ENCODE data around the gene ANXA11. TPM values are rescaled to one million over a fixed set of nuclear protein-coding genes. Genes with fewer than 3 reads are reported as not detected.

ANXA11 gene
- polyA plus RNA-seq, 4 donors = 140 to 156 (median 149) TPM

DNA sequence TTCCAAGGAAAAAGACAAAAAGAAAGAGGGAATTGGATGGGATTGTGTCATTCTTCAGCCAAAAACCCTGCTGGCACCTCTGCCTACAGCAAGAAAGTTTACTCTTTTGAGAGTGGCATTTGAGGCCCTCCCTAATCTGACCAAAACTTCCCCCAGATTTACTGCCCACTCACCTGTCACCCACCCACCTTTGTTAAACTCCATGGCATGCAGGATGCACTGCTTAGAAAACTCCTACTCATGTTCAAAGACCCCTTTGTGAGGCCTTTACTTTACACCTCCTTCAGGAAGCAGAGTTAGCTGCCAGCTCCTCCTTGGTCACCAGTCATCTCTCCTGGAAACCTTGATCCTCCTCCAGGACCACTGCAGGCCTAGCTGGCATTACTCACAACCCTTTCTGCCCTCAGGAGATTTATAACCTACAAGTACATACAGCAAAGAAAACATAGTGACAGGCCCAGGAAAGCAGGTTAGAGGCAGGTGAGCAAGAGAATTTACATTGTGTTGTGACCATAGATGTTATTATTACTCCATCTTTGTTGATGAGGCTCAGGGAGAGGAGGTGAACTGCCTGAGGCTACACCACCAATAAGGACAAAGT lies 83.1 kb downstream of the ANXA11 start:
- DNase-seq (ENCODE audit: low read depth in 4 of 4, low spot score in 3 of 4) = no peak

DNA sequence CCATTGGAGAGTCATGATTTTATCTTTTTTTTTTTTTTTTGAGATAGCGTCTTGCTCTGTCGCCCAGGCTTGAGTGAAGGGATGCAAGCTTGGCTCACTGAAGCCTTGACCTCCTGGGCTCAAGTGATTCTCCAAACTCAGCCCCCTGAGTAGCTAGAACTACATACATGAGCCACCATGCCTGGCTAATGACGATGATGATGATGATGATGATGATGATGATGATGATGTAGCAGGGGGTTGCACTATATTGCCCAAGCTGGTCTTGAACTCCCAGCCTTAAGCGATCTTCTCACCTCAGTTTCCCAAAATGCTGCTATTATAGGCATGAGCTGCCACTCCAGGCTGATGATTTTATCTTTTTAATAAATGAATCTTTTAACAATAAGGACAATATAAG lies 86.7 kb downstream of the ANXA11 start:
- no peak for DNase-seq (ENCODE audit: low read depth in 4 of 4, low spot score in 3 of 4)

DNA sequence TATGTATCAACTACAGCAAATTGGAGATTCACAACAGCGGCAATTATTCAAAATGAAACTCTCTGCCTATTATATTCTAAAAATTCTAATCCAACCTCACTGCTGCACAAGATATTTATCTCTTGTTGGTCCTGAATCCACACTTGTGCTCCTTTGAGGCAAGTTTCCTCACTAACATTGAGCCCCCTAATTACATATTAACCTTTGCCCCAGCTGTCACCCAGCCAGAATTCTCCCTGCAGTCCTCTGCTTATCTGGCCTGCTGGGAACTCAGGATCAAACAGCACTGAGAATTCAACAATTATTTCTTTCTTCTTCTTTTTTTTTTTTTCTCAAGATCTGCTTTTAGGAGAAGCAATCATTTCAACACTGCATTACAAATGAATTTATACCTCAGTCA lies 94.4 kb downstream of the ANXA11 start:
- no peak for DNase-seq (ENCODE audit: low read depth in 4 of 4, low spot score in 3 of 4)

DNA sequence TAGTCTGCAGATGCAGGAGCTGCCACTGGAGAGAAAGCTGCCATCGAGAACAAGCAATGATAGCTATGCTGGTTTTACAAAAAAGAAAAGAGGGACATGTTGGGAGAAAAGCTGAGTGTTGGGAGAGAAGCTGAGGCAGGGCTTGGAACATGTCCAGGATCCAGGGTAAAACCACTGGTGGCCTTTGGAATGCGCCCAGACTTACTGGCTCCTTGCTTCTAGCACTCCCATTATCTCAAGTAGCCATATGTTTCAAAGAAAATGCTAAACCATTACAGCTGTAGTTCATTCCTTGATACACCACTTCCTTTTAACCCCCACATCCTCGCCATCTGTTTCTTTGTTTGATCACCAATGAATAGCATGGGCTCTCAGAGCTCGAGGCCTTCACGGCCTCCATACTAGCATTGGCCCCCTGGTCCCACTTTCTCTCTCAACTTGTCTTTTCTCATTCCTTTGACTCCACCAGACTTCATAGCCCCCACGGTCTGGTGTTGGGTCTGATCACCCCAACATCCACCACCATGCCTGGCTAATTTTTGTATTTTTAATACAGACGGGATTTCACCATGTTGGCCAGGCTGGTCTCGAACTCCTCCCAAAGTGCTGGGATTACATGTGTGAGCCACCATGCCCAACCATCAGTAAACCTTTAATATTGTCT lies 96.6 kb downstream of the ANXA11 start:
- DNase-seq (ENCODE audit: low read depth in 4 of 4, low spot score in 3 of 4) = no peak

DNA sequence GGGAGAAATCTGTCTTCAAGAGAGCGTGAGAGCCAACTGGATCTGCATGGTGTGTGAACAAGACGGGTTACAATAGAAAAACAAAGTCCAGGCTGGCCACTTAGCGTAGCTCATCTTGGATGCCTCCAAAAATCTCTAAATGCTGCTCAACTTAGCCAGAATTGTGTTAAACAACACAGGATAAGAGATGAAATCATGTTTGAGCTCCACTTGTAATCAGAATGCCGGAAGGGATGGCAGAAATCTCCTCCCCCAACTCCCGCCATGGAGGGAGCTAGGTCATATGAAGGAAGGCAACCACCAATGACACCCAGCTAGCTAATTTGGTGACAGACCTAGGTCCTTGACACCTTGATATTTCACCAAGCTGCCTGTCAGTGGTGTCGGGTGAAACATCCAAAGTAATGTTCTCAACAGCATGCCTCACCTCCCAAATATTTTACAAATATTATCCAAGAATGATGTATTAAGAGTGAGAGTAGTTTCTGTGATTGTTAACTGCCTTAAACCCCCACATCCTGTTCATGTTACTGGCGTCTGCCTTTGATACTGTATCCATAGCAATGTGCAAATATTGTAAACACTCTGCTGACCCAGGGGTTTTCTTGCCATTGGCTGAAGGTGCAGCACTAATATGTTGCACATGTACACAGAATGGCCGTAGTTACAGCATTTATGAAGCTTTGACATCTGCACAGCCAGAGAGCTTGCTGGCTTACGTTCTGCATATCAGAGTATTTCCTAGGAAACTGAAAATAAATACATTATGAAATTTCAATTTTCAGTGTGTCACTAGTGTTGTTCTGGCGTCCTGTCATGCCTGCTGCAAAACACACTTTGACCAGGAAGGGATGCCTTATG lies 101.0 kb downstream of the ANXA11 start:
- DNase-seq (ENCODE audit: low read depth in 4 of 4, low spot score in 3 of 4) = peak in 2 of 4 donors; percentile 20 to 23

Other genes with a start within 250 kb of the ANXA11 start
- gene TMEM254, start 126.9 kb downstream of the ANXA11 start, polyA plus RNA-seq (ENCODE audit: insufficient read length in 4 of 4) = 10 to 100 TPM; 57.1 to 69.6 (median 64.3) TPM
- gene PLAC9, start 72.8 kb downstream of the ANXA11 start, polyA plus RNA-seq (ENCODE audit: insufficient read length in 4 of 4) = 10 to 100 TPM; 12.6 to 43.2 (median 22.8) TPM
- gene MAT1A, start 84.1 kb upstream of the ANXA11 start, polyA plus RNA-seq (ENCODE audit: insufficient read length in 4 of 4) = 1 to 10 TPM in 3 of 4 donors, under 1 TPM in 1; 0.81 to 1.4 (median 1.3) TPM
- gene DYDC1, start 151.2 kb upstream of the ANXA11 start, polyA plus RNA-seq (ENCODE audit: insufficient read length in 4 of 4) = under 1 TPM; 0.32 to 0.76 (median 0.68) TPM
- 1 to 10 TPM; 1.5 to 2.4 (median 1.9) TPM for gene DYDC2, start 151.2 kb upstream of the ANXA11 start, polyA plus RNA-seq (ENCODE audit: insufficient read length in 4 of 4)
- 100 to 1,000 TPM; 104 to 142 (median 121) TPM for gene PRXL2A, start 203.0 kb upstream of the ANXA11 start, polyA plus RNA-seq (ENCODE audit: insufficient read length in 4 of 4)
- 100 to 1,000 TPM in 1 of 4 donors, 10 to 100 TPM in 3; 91.6 to 102 (median 92.5) TPM for gene TSPAN14, start 248.8 kb upstream of the ANXA11 start, polyA plus RNA-seq (ENCODE audit: insufficient read length in 4 of 4)